BLaER1 treated with 17β-estradiol and CSF1 and Interleukin-3, amounts not matched to agents 10 nM and 100 nM (cell line): ENCODE results near the gene PPFIBP2.
A peak's percentile ranks its signal among the peaks of the same experiment; 100 is the strongest.

Experiments
- H3K27ac ChIP-seq, 11 experiments: shearing (Covaris generic); formaldehyde crosslinking; 2 replicates each; pipeline ENCODE4 v1.8.1; 2022
- H3K27me3 ChIP-seq, 11 experiments: shearing (Covaris generic); formaldehyde crosslinking; 2 replicates each; pipeline ENCODE4 v1.8.1; 2022
- H3K36me3 ChIP-seq, 11 experiments: shearing (Covaris generic); formaldehyde crosslinking; 2 replicates each; pipeline ENCODE4 v1.8.1; 2022
- H3K4me1 ChIP-seq, 10 experiments: shearing (Covaris generic); formaldehyde crosslinking; 2 replicates each; pipeline ENCODE4 v1.8.1; 2022
- H3K4me2 ChIP-seq, 11 experiments: shearing (Covaris generic); formaldehyde crosslinking; 2 replicates each; pipeline ENCODE4 v1.8.1; 2022
- H3K4me3 ChIP-seq, 10 experiments: shearing (Covaris generic); formaldehyde crosslinking; 2 replicates each; pipeline ENCODE4 v1.8.1; 2022
- H3K9ac ChIP-seq, 11 experiments: shearing (Covaris generic); formaldehyde crosslinking; 2 replicates each; pipeline ENCODE4 v1.8.1; 2022
- H3K9me3 ChIP-seq, 11 experiments: shearing (Covaris generic); formaldehyde crosslinking; replicated peaks in 1 of 11; 2 replicates each; pipeline ENCODE4 v1.8.1; 2022
- H4K20me1 ChIP-seq, 11 experiments: shearing (Covaris generic); formaldehyde crosslinking; 2 replicates each; pipeline ENCODE4 v1.8.1; 2022
- Cebpa-rat ChIP-seq, 11 experiments: shearing (Covaris generic); IDR thresholded peaks; 2 replicates each; pipeline ENCODE4 v1.8.1; 2022

Gene PPFIBP2

GRCh38 chr11:7544021-7544420 is 30.2 kb downstream of the PPFIBP2 start:
- no peak overlapping the region for H3K9ac ChIP-seq
- peaks cover 0 to 32% (median 0%) of the 10 kb centered on the region in 11 experiments; a peak in 4 of 22 replicates for H3K36me3 ChIP-seq
- H3K27ac ChIP-seq = no peak overlapping the region
- H3K9me3 ChIP-seq = no peaks in the 10 kb centered on the region
- H3K4me2 ChIP-seq = no peak overlapping the region
- peaks cover 13 to 100% (median 71%) of the 10 kb centered on the region in 11 experiments; a peak in 18 of 22 replicates for H4K20me1 ChIP-seq
- no peak overlapping the region for H3K4me3 ChIP-seq
- H3K4me1 ChIP-seq = peaks cover 0 to 9% (median 0%) of the 10 kb centered on the region in 10 experiments; a peak in 2 of 20 replicates
- H3K27me3 ChIP-seq = no peaks in the 10 kb centered on the region
- no peak for TF ChIP-seq Cebpa-rat (IDR thresholded peaks at IDR 0.05)

GRCh38 chr11:7545611-7546010 is 31.8 kb downstream of the PPFIBP2 start:
- Histone ChIP-seq H3K27me3 (no peaks in the 10 kb centered on the region), H3K4me3 (no peak overlapping the region), H3K4me2 (0 out of 22 replicates have a peak overlapping the region, but pooled peaks of 1 of the 11 experiments have one; percentile 7), H4K20me1 (peaks cover 11 to 100% (median 56%) of the 10 kb centered on the region in 11 experiments; a peak in 17 of 22 replicates), H3K36me3 (peaks cover 0 to 43% (median 0%) of the 10 kb centered on the region in 11 experiments; a peak in 8 of 22 replicates), H3K27ac (no peak overlapping the region), H3K4me1 (peaks cover 0 to 9% (median 0%) of the 10 kb centered on the region in 10 experiments; a peak in 2 of 20 replicates), H3K9ac (no peak overlapping the region), H3K9me3 (no peaks in the 10 kb centered on the region)
- no peak for TF ChIP-seq Cebpa-rat (IDR thresholded peaks at IDR 0.05)

GRCh38 chr11:7546324-7546791 is 32.6 kb downstream of the PPFIBP2 start:
- Histone ChIP-seq H3K4me3 (no peak overlapping the region), H3K9ac (no peak overlapping the region), H3K4me1 (peaks cover 0 to 9% (median 0%) of the 10 kb centered on the region in 10 experiments; a peak in 2 of 20 replicates), H3K27me3 (no peaks in the 10 kb centered on the region), H4K20me1 (peaks cover 6 to 100% (median 48%) of the 10 kb centered on the region in 11 experiments; a peak in 17 of 22 replicates), H3K27ac (no peak overlapping the region), H3K36me3 (peaks cover 0 to 50% (median 0%) of the 10 kb centered on the region in 11 experiments; a peak in 8 of 22 replicates), H3K4me2 (no peak overlapping the region), H3K9me3 (no peaks in the 10 kb centered on the region)
- no peak for TF ChIP-seq Cebpa-rat (IDR thresholded peaks at IDR 0.05)

- Histone ChIP-seq H3K9me3 (no peaks in the 10 kb centered on the region), H3K4me1 (peaks cover 0 to 9% (median 0%) of the 10 kb centered on the region in 10 experiments; a peak in 2 of 20 replicates), H3K4me3 (no peak overlapping the region), H3K27ac (no peak overlapping the region), H3K36me3 (peaks cover 0 to 63% (median 0%) of the 10 kb centered on the region in 11 experiments; a peak in 8 of 22 replicates), H3K27me3 (no peaks in the 10 kb centered on the region), H3K9ac (no peak overlapping the region), H3K4me2 (no peak overlapping the region), H4K20me1 (peaks cover 6 to 100% (median 44%) of the 10 kb centered on the region in 11 experiments; a peak in 17 of 22 replicates)
- no peak for TF ChIP-seq Cebpa-rat (IDR thresholded peaks at IDR 0.05)
These were observed 33.9 kb downstream of the PPFIBP2 start for GRCh38 chr11:7547687-7548086.

GRCh38 chr11:7548659-7549274 is 35.0 kb downstream of the PPFIBP2 start:
- Histone ChIP-seq H3K4me2 (peak overlapping the region in 1 of 11 experiments; percentile 5; a peak in 1 of 22 replicates), H3K27ac (no peak overlapping the region), H3K36me3 (peaks cover 0 to 74% (median 0%) of the 10 kb centered on the region in 11 experiments; a peak in 9 of 22 replicates), H3K27me3 (no peaks in the 10 kb centered on the region), H3K9me3 (no peaks in the 10 kb centered on the region), H3K4me3 (no peak overlapping the region), H4K20me1 (peaks cover 6 to 100% (median 38%) of the 10 kb centered on the region in 11 experiments; a peak in 17 of 22 replicates), H3K4me1 (peaks cover 0 to 9% (median 0%) of the 10 kb centered on the region in 10 experiments; a peak in 2 of 20 replicates), H3K9ac (no peak overlapping the region)
- no peak for TF ChIP-seq Cebpa-rat (IDR thresholded peaks at IDR 0.05)

- Histone ChIP-seq H3K27ac (no peak overlapping the region), H3K4me3 (no peak overlapping the region), H3K9me3 (no peaks in the 10 kb centered on the region), H3K4me2 (no peak overlapping the region), H3K27me3 (no peaks in the 10 kb centered on the region), H4K20me1 (peaks cover 6 to 100% (median 35%) of the 10 kb centered on the region in 11 experiments; a peak in 17 of 22 replicates), H3K36me3 (peaks cover 0 to 78% (median 0%) of the 10 kb centered on the region in 11 experiments; a peak in 9 of 22 replicates), H3K4me1 (peaks cover 0 to 9% (median 0%) of the 10 kb centered on the region in 10 experiments; a peak in 2 of 20 replicates), H3K9ac (no peak overlapping the region)
- TF ChIP-seq Cebpa-rat (IDR thresholded peaks at IDR 0.05) = no peak
These were observed 35.9 kb downstream of the PPFIBP2 start for GRCh38 chr11:7549681-7550080.

DNA sequence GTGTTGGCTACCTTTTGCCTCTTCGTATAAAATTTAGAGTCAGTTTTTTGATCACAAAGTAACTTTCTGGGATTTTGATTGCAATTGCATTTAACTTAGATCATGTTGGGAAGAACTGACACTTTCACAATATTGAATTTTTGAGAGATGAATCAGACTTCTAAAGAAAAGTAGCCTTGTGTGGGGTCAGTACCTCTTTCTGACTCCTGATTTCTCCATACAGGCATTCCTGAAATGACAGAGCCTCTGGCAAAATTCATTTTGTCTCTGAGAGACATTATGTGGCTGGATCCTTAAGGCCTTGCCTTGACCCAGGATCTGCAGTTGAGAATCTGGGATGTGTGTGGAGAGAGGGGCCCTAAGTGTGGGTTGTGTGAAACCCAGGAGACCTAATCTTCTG is 37.8 kb downstream of the PPFIBP2 start:
- Histone ChIP-seq H3K9ac (no peak overlapping the region), H3K9me3 (no peaks in the 10 kb centered on the region), H3K27me3 (no peaks in the 10 kb centered on the region; a peak in 1 of 22 replicates), H3K36me3 (peaks cover 0 to 80% (median 0%) of the 10 kb centered on the region in 11 experiments; a peak in 9 of 22 replicates), H3K27ac (no peak overlapping the region), H3K4me2 (no peak overlapping the region), H3K4me1 (no peaks in the 10 kb centered on the region), H4K20me1 (peaks cover under 1 to 100% (median 25%) of the 10 kb centered on the region in 11 experiments; a peak in 16 of 22 replicates), H3K4me3 (no peak overlapping the region)
- no peak for TF ChIP-seq Cebpa-rat (IDR thresholded peaks at IDR 0.05)

- no peaks in the 10 kb centered on the region for H3K9me3 ChIP-seq
- H3K36me3 ChIP-seq = peaks cover 0 to 79% (median 0%) of the 10 kb centered on the region in 11 experiments; a peak in 9 of 22 replicates
- no peaks in the 10 kb centered on the region for H3K4me1 ChIP-seq
- H3K9ac ChIP-seq = no peak overlapping the region
- H3K27me3 ChIP-seq = no peaks in the 10 kb centered on the region; a peak in 1 of 22 replicates
- no peak overlapping the region for H3K4me3 ChIP-seq
- no peak for TF ChIP-seq Cebpa-rat (IDR thresholded peaks at IDR 0.05)
- H3K27ac ChIP-seq = no peak overlapping the region
- no peak overlapping the region for H3K4me2 ChIP-seq
- H4K20me1 ChIP-seq = peaks cover 0 to 100% (median 14%) of the 10 kb centered on the region in 11 experiments; a peak in 14 of 22 replicates
These were observed 38.9 kb downstream of the PPFIBP2 start for GRCh38 chr11:7552666-7553065.

DNA sequence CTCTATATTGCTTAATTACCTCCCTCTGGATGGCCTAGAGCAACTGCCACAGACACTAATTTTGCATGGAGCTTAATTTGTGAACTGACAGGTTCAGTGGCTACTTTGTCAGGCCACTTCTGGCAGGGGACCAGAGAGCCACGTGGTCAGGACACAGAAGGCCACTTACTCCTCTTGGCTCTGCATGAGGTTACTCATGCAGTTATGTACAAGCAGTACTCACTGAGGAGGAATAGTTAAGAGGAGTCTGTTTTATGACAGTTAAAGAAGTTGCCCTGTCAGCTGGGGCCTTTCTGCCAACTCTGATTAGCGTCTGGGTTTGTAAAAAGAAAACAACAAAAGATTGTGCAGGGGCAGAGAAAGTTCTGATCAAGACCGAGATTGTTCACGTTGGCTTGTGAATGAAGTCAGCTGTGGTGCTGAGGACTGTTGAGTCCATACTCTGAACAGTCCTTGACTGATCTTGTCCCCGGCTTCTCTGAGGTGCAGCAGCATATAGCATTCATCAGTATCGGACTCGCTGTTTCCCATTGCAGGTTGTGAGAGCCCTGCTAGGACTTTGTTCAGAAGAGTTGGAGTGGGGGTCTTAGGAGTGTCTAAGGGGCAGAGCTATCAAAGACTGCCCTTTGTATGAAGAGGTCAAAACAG is 41.4 kb downstream of the PPFIBP2 start:
- Histone ChIP-seq H3K27ac (no peak overlapping the region), H3K9me3 (no peaks in the 10 kb centered on the region), H3K4me3 (no peak overlapping the region), H3K4me2 (no peak overlapping the region), H3K36me3 (peaks cover 0 to 59% (median 0%) of the 10 kb centered on the region in 11 experiments; a peak in 9 of 22 replicates), H3K4me1 (no peaks in the 10 kb centered on the region), H3K9ac (no peak overlapping the region), H4K20me1 (peaks cover 0 to 100% (median 4%) of the 10 kb centered on the region in 11 experiments; a peak in 8 of 22 replicates), H3K27me3 (no peaks in the 10 kb centered on the region; a peak in 2 of 22 replicates)
- TF ChIP-seq Cebpa-rat (IDR thresholded peaks at IDR 0.05) = no peak
